WTC11 (cell line): ENCODE data around the gene FNDC3A. TPM values are rescaled to one million over a fixed set of nuclear protein-coding genes. Genes with fewer than 3 reads are reported as not detected.

Experiments
- ATAC-seq: fragments of 200-7000 bp; cut with Tn5 transposase; 2 replicates; pipeline ENCODE4 v1.10.0; 2021; ENCODE audit warnings: mild to moderate bottlenecking, moderate library complexity
- CTCF ChIA-PET: fragments of 300-600 bp; sonication (Branson Sonifier 250); formaldehyde crosslinking; loops from one replicate; lab custom pipeline; 2021; ENCODE audit warnings: antibody characterized with exemption; lab: Charles Lee
- POLR2A ChIA-PET: fragments of 350-600 bp; sonication (Branson Sonifier 250); formaldehyde crosslinking; loops from one replicate; lab custom pipeline; 2021; ENCODE audit warnings: antibody characterized with exemption; lab: Charles Lee
- DNase-seq: peaks from one replicate; pipeline ENCODE4 v3.0.0; 2021; ENCODE audit warnings: low spot score
- H3K27ac Mint-ChIP-seq: 2 replicates; pipeline ENCODE4 v1.8.0; 2021; ENCODE audit warnings: mixed read lengths
- H3K27me3 Mint-ChIP-seq: 2 replicates; pipeline ENCODE4 v1.8.0; 2021; ENCODE audit warnings: low read depth, mild to moderate bottlenecking, moderate library complexity, mixed read lengths
- H3K36me3 Mint-ChIP-seq: 2 replicates; pipeline ENCODE4 v1.8.0; 2021; ENCODE audit warnings: mixed read lengths
- H3K4me1 Mint-ChIP-seq: 2 replicates; pipeline ENCODE4 v1.8.0; 2022; ENCODE audit warnings: mixed read lengths
- H3K4me3 Mint-ChIP-seq: 2 replicates; pipeline ENCODE4 v1.8.0; 2021; ENCODE audit warnings: mild to moderate bottlenecking, moderate library complexity, mixed read lengths
- H3K9me3 Mint-ChIP-seq: 2 replicates; pipeline ENCODE4 v1.8.0; 2021; ENCODE audit warnings: mixed read lengths
- CREB1 ChIP-seq: sonication (generic); formaldehyde crosslinking; IDR thresholded peaks from 2 replicates; pipeline ENCODE4 v1.8.0; 2023; ENCODE audit warnings: mild to moderate bottlenecking, missing genetic modification reagents
- CREM ChIP-seq: sonication (generic); formaldehyde crosslinking; IDR thresholded peaks from 2 replicates; pipeline ENCODE4 v1.8.1; 2022; ENCODE audit warnings: mild to moderate bottlenecking, missing genetic modification reagents, moderate library complexity
- GTF2I ChIP-seq: fragments of 250-450 bp; sonication (Bioruptor Pico); conservative IDR thresholded peaks from 2 replicates; pipeline ENCODE4 v1.4.0; 2021; ENCODE audit warnings: mild to moderate bottlenecking
- JAZF1 ChIP-seq: fragments of 250-450 bp; sonication (Bioruptor Pico); IDR thresholded peaks from 2 replicates; pipeline ENCODE4 v1.9.0; 2021; ENCODE audit warnings: moderate library complexity, mild to moderate bottlenecking, inconsistent platforms
- KAT7 ChIP-seq: sonication (generic); formaldehyde crosslinking; IDR thresholded peaks from 2 replicates; pipeline ENCODE4 v1.8.1; 2023; ENCODE audit warnings: missing genetic modification reagents, mild to moderate bottlenecking, borderline replicate concordance
- RELA ChIP-seq: sonication (generic); formaldehyde crosslinking; IDR thresholded peaks from 2 replicates; pipeline ENCODE4 v1.8.1; 2022; ENCODE audit warnings: missing genetic modification reagents, mild to moderate bottlenecking, borderline replicate concordance
- TEAD1 ChIP-seq: sonication (generic); formaldehyde crosslinking; IDR thresholded peaks from 2 replicates; pipeline ENCODE4 v1.8.0; 2022; ENCODE audit warnings: mild to moderate bottlenecking, missing genetic modification reagents
- ZNF219 ChIP-seq: sonication (generic); formaldehyde crosslinking; IDR thresholded peaks from 2 replicates; pipeline ENCODE4 v1.8.0; 2023; ENCODE audit warnings: missing genetic modification reagents, mild to moderate bottlenecking, borderline replicate concordance
- total RNA-seq: library from RNA; stranded (reverse); gene quantifications from 3 replicates; pipeline ENCODE4 v1.2.3, GENCODE V29; 2021
- TF ChIP-seq, protein P1 (sequence below): sonication (generic); formaldehyde crosslinking; IDR thresholded peaks from 2 replicates; pipeline ENCODE4 v1.8.0; 2023; ENCODE audit warnings: mild to moderate bottlenecking, missing genetic modification reagents
- TF ChIP-seq, protein P2 (sequence below): sonication (generic); formaldehyde crosslinking; IDR thresholded peaks from 2 replicates; pipeline ENCODE4 v1.8.1; 2022; ENCODE audit warnings: low read depth, mild to moderate bottlenecking, moderate library complexity, missing genetic modification reagents, borderline replicate concordance
- TF ChIP-seq, protein P3 (sequence below): sonication (generic); formaldehyde crosslinking; IDR thresholded peaks from 2 replicates; pipeline ENCODE4 v1.8.1; 2023; ENCODE audit warnings: mild to moderate bottlenecking, missing genetic modification reagents, moderate library complexity
- TF ChIP-seq, protein P4 (sequence below): fragments of 250-450 bp; sonication (Bioruptor Pico); conservative IDR thresholded peaks from 2 replicates; pipeline ENCODE4 v1.9.0; 2021; ENCODE audit warnings: mild to moderate bottlenecking
- TF ChIP-seq, protein P5 (sequence below): fragments of 250-450 bp; sonication (Bioruptor Pico); IDR thresholded peaks from 2 replicates; pipeline ENCODE4 v1.9.0; 2021; ENCODE audit warnings: mild to moderate bottlenecking
- TF ChIP-seq, protein P6 (sequence below): fragments of 250-450 bp; sonication (Bioruptor Pico); IDR thresholded peaks from 2 replicates; pipeline ENCODE4 v1.9.0; 2021; ENCODE audit warnings: mild to moderate bottlenecking, borderline replicate concordance
- TF ChIP-seq, protein P7 (sequence below): fragments of 250-450 bp; sonication (Bioruptor Pico); IDR thresholded peaks from 2 replicates; pipeline ENCODE4 v2.1.2; 2022; ENCODE audit warnings: mild to moderate bottlenecking, moderate library complexity

Gene FNDC3A
- total RNA-seq, 1 experiment from 2014 or later = 24.8 TPM

DNA sequence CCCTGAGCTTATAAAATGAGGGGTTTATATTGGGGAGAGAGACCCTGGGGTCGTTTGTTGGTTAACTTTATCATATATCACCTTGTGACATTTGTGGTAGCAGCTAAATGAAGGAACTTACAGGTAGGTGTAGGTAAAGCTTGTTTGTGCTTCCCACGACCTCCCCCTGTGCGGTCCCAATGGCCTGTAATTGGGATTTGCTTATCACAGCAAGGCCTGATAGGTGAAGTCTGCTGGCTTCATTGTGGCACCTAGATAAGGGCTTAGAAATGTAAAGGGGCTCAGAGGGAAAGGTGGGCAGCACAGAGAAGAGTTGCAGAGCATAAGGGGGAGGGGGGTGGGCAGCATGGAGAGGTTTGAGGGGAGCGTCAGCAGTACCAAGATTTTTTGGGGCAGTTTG, 208.9 kb downstream of the FNDC3A start (continued):
- TF ChIP-seq, protein P1, sequence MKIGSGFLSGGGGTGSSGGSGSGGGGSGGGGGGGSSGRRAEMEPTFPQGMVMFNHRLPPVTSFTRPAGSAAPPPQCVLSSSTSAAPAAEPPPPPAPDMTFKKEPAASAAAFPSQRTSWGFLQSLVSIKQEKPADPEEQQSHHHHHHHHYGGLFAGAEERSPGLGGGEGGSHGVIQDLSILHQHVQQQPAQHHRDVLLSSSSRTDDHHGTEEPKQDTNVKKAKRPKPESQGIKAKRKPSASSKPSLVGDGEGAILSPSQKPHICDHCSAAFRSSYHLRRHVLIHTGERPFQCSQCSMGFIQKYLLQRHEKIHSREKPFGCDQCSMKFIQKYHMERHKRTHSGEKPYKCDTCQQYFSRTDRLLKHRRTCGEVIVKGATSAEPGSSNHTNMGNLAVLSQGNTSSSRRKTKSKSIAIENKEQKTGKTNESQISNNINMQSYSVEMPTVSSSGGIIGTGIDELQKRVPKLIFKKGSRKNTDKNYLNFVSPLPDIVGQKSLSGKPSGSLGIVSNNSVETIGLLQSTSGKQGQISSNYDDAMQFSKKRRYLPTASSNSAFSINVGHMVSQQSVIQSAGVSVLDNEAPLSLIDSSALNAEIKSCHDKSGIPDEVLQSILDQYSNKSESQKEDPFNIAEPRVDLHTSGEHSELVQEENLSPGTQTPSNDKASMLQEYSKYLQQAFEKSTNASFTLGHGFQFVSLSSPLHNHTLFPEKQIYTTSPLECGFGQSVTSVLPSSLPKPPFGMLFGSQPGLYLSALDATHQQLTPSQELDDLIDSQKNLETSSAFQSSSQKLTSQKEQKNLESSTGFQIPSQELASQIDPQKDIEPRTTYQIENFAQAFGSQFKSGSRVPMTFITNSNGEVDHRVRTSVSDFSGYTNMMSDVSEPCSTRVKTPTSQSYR (CRISPR knock-in tag) = no peak

DNA sequence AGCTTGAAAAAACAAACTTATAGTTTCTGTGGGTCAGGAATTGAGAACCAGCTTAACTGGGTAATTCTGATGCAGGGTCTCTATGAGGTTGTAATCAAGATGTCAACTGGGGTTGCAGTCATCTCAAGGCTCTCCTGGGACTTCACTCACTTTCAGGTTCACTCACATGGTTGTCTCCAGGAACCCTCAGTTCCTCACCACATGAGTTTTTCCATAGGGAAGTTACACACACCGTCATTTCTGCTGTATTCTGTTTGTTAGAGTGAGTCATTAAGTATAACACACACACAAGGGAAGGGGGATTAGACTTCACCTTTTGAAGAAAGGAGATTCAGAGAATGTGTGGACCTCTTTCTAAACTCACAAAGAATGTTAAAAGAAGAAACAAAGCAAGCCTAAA, 209.6 kb downstream of the FNDC3A start:
- TF ChIP-seq GTF2I (CRISPR knock-in tag) = no peak
- TF ChIP-seq JAZF1 (CRISPR knock-in tag) = no peak
- TF ChIP-seq, protein P2, sequence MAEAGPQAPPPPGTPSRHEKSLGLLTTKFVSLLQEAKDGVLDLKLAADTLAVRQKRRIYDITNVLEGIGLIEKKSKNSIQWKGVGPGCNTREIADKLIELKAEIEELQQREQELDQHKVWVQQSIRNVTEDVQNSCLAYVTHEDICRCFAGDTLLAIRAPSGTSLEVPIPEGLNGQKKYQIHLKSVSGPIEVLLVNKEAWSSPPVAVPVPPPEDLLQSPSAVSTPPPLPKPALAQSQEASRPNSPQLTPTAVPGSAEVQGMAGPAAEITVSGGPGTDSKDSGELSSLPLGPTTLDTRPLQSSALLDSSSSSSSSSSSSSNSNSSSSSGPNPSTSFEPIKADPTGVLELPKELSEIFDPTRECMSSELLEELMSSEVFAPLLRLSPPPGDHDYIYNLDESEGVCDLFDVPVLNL (CRISPR knock-in tag) = no peak
- no peak for TF ChIP-seq CREB1 (CRISPR knock-in tag)
- TF ChIP-seq, protein P3, sequence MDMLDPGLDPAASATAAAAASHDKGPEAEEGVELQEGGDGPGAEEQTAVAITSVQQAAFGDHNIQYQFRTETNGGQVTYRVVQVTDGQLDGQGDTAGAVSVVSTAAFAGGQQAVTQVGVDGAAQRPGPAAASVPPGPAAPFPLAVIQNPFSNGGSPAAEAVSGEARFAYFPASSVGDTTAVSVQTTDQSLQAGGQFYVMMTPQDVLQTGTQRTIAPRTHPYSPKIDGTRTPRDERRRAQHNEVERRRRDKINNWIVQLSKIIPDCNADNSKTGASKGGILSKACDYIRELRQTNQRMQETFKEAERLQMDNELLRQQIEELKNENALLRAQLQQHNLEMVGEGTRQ (CRISPR knock-in tag) = no peak
- no peak for TF ChIP-seq CREM (CRISPR knock-in tag)
- TF ChIP-seq KAT7 = no peak
- TF ChIP-seq, protein P4, sequence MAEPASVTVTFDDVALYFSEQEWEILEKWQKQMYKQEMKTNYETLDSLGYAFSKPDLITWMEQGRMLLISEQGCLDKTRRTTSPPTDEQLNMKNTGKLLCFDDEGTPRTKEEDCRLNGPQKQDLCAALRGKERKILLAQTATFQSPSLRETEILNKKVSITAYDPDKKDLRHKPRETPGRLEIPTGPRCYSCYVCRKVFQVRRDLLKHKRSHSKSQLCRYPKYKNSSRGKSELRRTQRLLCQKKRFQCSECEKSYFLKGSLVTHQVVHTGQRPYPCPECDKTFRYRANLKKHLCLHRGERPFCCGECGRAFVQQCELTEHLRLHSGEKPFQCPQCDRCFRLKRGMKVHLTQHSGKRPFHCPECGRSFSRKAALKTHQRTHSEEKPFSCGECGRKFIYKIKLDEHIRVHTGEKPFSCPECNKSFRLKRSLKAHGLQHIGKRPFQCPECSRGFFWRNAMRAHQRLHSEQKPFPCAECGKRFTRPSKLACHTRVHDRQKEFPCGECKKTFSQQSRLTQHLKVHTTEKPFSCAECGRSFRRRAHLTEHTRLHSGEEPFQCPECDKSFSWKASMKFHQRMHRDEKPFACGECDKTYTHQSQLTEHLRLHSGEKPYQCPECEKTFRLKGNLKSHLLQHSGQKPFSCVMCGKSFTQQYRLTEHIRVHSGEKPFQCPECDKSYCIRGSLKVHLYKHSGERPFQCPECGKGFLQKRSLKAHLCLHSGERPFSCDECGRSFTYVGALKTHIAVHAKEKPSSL (CRISPR knock-in tag) = no peak
- TF ChIP-seq, all 79 proteins: peak for 0
- Mint-ChIP-seq H3K36me3 (peaks cover 35% of the 10 kb centered on the region), H3K9me3 (no peaks in the 10 kb centered on the region), H3K4me1 (no peaks in the 10 kb centered on the region; the same call in 1 of the 2 replicates), H3K27me3 (no peaks in the 10 kb centered on the region), H3K4me3 (no peak overlapping the region), H3K27ac (no peak overlapping the region)
- CTCF ChIA-PET = no interaction called here
- ATAC-seq (no peak), DNase-seq (no peak)
- POLR2A ChIA-PET = interaction anchor here (0.6 kb wide), 1 partner anchor 25 kb away, joined by 4 read pairs; no protein-coding TSS in a partner anchor

DNA sequence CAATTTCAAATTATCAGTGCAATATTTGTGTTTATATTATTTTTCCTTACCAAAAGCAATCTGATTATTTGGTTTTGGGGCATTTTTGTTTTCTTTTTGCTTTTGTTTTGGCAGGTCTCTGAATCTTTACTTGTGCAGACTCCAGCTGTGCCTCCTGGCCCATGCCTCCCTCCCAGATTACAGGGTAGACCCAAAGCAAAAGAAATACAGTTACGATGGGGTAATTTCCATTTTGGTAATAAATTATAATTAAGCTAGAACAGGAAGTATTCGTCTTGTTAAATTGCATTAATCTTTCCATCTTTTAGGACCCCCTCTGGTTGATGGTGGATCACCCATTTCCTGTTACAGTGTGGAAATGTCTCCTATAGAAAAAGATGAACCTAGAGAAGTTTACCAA, 215.2 kb downstream of the FNDC3A start:
- ChIA-PET CTCF (no interaction called here), POLR2A (no interaction called here)
- Mint-ChIP-seq H3K27ac (no peak overlapping the region), H3K27me3 (no peaks in the 10 kb centered on the region), H3K4me3 (no peak overlapping the region), H3K36me3 (peaks cover 45% of the 10 kb centered on the region), H3K4me1 (no peaks in the 10 kb centered on the region), H3K9me3 (no peaks in the 10 kb centered on the region)
- ATAC-seq (no peak), DNase-seq (no peak)
- TF ChIP-seq, protein P5, sequence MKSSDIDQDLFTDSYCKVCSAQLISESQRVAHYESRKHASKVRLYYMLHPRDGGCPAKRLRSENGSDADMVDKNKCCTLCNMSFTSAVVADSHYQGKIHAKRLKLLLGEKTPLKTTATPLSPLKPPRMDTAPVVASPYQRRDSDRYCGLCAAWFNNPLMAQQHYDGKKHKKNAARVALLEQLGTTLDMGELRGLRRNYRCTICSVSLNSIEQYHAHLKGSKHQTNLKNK = no peak
- TF ChIP-seq, protein P6, sequence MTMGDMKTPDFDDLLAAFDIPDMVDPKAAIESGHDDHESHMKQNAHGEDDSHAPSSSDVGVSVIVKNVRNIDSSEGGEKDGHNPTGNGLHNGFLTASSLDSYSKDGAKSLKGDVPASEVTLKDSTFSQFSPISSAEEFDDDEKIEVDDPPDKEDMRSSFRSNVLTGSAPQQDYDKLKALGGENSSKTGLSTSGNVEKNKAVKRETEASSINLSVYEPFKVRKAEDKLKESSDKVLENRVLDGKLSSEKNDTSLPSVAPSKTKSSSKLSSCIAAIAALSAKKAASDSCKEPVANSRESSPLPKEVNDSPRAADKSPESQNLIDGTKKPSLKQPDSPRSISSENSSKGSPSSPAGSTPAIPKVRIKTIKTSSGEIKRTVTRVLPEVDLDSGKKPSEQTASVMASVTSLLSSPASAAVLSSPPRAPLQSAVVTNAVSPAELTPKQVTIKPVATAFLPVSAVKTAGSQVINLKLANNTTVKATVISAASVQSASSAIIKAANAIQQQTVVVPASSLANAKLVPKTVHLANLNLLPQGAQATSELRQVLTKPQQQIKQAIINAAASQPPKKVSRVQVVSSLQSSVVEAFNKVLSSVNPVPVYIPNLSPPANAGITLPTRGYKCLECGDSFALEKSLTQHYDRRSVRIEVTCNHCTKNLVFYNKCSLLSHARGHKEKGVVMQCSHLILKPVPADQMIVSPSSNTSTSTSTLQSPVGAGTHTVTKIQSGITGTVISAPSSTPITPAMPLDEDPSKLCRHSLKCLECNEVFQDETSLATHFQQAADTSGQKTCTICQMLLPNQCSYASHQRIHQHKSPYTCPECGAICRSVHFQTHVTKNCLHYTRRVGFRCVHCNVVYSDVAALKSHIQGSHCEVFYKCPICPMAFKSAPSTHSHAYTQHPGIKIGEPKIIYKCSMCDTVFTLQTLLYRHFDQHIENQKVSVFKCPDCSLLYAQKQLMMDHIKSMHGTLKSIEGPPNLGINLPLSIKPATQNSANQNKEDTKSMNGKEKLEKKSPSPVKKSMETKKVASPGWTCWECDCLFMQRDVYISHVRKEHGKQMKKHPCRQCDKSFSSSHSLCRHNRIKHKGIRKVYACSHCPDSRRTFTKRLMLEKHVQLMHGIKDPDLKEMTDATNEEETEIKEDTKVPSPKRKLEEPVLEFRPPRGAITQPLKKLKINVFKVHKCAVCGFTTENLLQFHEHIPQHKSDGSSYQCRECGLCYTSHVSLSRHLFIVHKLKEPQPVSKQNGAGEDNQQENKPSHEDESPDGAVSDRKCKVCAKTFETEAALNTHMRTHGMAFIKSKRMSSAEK (CRISPR knock-in tag) = no peak
- TF ChIP-seq, protein P7, sequence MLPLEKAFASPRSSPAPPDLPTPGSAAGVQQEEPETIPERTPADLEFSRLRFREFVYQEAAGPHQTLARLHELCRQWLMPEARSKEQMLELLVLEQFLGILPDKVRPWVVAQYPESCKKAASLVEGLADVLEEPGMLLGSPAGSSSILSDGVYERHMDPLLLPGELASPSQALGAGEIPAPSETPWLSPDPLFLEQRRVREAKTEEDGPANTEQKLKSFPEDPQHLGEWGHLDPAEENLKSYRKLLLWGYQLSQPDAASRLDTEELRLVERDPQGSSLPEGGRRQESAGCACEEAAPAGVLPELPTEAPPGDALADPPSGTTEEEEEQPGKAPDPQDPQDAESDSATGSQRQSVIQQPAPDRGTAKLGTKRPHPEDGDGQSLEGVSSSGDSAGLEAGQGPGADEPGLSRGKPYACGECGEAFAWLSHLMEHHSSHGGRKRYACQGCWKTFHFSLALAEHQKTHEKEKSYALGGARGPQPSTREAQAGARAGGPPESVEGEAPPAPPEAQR (CRISPR knock-in tag) = no peak
- TF ChIP-seq TEAD1 (CRISPR knock-in tag) (no peak), ZNF219 (CRISPR knock-in tag) (no peak), RELA (CRISPR knock-in tag) (no peak)
